HepG2 (cell line): Measurements from ENCODE around the gene NUBP2. TPM values are rescaled to one million over a fixed set of nuclear protein-coding genes. Genes with fewer than 3 reads are reported as not detected.

Experiments
- ATAC-seq: fragments of 200-7000 bp; cut with Tn5 transposase; 3 replicates; pipeline ENCODE4 v1.9.1; 2020; ENCODE audit warnings: mild to moderate bottlenecking, moderate library complexity
- BruUV-seq: library from RNA; stranded (reverse); fragments of 400-500 nt; replicated peaks from 2 replicates; lab custom pipeline; 2021; lab: Mats Ljungman, UMichigan
- CTCF ChIA-PET: fragments of 300-600 bp; formaldehyde crosslinking; extraction: SDS; loops from one replicate; lab custom pipeline; 2021; ENCODE audit warnings: low total read pairs, inconsistent platforms, low intra/inter-chr PET ratio; lab: Yijun Ruan, JAX
- POLR2A ChIA-PET: fragments of 350-600 bp; sonication (Branson Sonifier 250); formaldehyde crosslinking; loops from one replicate; lab custom pipeline; 2020; ENCODE audit warnings: antibody characterized with exemption, inconsistent platforms; lab: Yijun Ruan, JAX
- DNase-seq: peaks from one replicate; pipeline ENCODE4 v3.0.0-alpha.2; 2015; ENCODE audit warnings: low spot score
- FAIRE-seq: peaks from 3 replicates; lab custom pipeline; 2011; peaks lifted over from hg19 to GRCh38; lab: Jason Lieb, UNC
- H2AFZ ChIP-seq: one replicate; pipeline ENCODE4 v1.6.1; 2011; ENCODE audit warnings: low read length, inconsistent platforms
- H3K27ac ChIP-seq: fragments of 300-600 bp; 3 replicates; pipeline ENCODE4 v1.8.0; 2011; ENCODE audit warnings: mixed run types, mild to moderate bottlenecking, mixed read lengths, low read length, inconsistent platforms; ENCODE audit not compliant: insufficient read depth; ENCODE audit errors: extremely low read length
- H3K27me3 ChIP-seq, 2 experiments: fragments of 200-600 bp in 1 of 2; 2 replicates in 1 of 2; 3 replicates in 1 of 2; pipeline versions ENCODE4 v1.6.0 to v1.8.0; 2011; ENCODE audit warnings: low read length in 2 of 2, mild to moderate bottlenecking in 2 of 2, moderate library complexity in 2 of 2, inconsistent platforms in 1 of 2; ENCODE audit not compliant: insufficient read depth in 2 of 2, control insufficient read depth in 1 of 2
- H3K36me3 ChIP-seq, 2 experiments: fragments of 200-600 bp in 1 of 2; replicated peaks in 1 of 2; 2 replicates in 1 of 2; 3 replicates in 1 of 2; pipeline versions ENCODE4 v1.5.1 to v1.8.0; 2011; ENCODE audit warnings: low read length in 2 of 2, inconsistent platforms in 1 of 2; ENCODE audit not compliant: insufficient read depth in 2 of 2, control insufficient read depth in 1 of 2
- H3K4me1 ChIP-seq: 2 replicates; pipeline ENCODE4 v1.5.1; 2012; ENCODE audit warnings: low read length, inconsistent platforms; ENCODE audit not compliant: insufficient read depth
- H3K4me2 ChIP-seq: 2 replicates; pipeline ENCODE4 v1.6.0; 2011; ENCODE audit warnings: low read depth, low read length, inconsistent platforms
- H3K4me3 ChIP-seq, 3 experiments: fragments of 200-600 bp in 1 of 3; sonication (generic), shearing (Covaris generic) in 1 of 3; replicated peaks in 1 of 3; 2 replicates each; pipeline ENCODE4 v1.5.1; 2011 to 2016; ENCODE audit warnings: low read length in 3 of 3, inconsistent platforms in 2 of 3, low read depth in 2 of 3, mild to moderate bottlenecking in 2 of 3, control low read depth in 1 of 3, mixed read lengths in 1 of 3; ENCODE audit not compliant: insufficient read depth in 1 of 3
- H3K79me2 ChIP-seq: one replicate; pipeline ENCODE4 v1.6.1; 2011; ENCODE audit warnings: low read length, inconsistent platforms; ENCODE audit not compliant: insufficient read depth
- H3K9ac ChIP-seq: 2 replicates; pipeline ENCODE4 v1.6.0; 2011; ENCODE audit warnings: mild to moderate bottlenecking, low read depth, low read length, inconsistent platforms; ENCODE audit not compliant: insufficient read depth
- H3K9me3 ChIP-seq: 2 replicates; pipeline ENCODE4 v1.5.1; 2012; ENCODE audit warnings: mild to moderate bottlenecking, low read length
- H4K20me1 ChIP-seq: 2 replicates; pipeline ENCODE4 v1.6.0; 2011; ENCODE audit warnings: inconsistent platforms, mild to moderate bottlenecking, low read length, moderate library complexity; ENCODE audit not compliant: insufficient read depth
- CEBPG ChIP-seq: IDR thresholded peaks from 2 replicates; pipeline ENCODE4 v1.6.1; 2016
- KLF6 ChIP-seq: IDR thresholded peaks from 2 replicates; pipeline ENCODE4 v1.8.0; 2016; ENCODE audit warnings: missing biosample characterization, missing genetic modification reagents
- SP2 ChIP-seq: sonication (generic); formaldehyde crosslinking; IDR thresholded peaks from 2 replicates; pipeline ENCODE4 v1.5.1; 2020; ENCODE audit warnings: mild to moderate bottlenecking, missing genetic modification reagents
- TBL1XR1 ChIP-seq: fragments of 150-350 bp; IDR thresholded peaks from 2 replicates; pipeline ENCODE4 v1.6.1; 2014; ENCODE audit warnings: borderline replicate concordance, low read length; ENCODE audit not compliant: partially characterized antibody
- THAP11 ChIP-seq: IDR thresholded peaks from 2 replicates; pipeline ENCODE4 v1.6.1; 2016; ENCODE audit warnings: missing biosample characterization, missing genetic modification reagents
- ZKSCAN5 ChIP-seq: sonication (generic); formaldehyde crosslinking; IDR thresholded peaks from 2 replicates; pipeline ENCODE4 v1.5.1; 2020; ENCODE audit warnings: mild to moderate bottlenecking, missing genetic modification reagents
- WGBS: methylation state at CpG from one replicate; pipeline ENCODE4 v1.1.6; 2017; ENCODE audit warnings: low lambda C conversion rate; 5-methylcytosine and 5-hydroxymethylcytosine counted together
- in situ Hi-C: cut with HindIII; loops from 2 replicates; pipeline ENCODE4 v1.10.0; 2017; ENCODE audit warnings: low pct_unique_long_range_greater_than_20kb; ENCODE audit not compliant: extremely low pct_ligation_motif_present
- intact Hi-C: fragments of 100-400 bp; cut with micrococcal nuclease; formaldehyde crosslinking; loops from one replicate; pipeline ENCODE4 v1.10.0; 2022; ENCODE audit not compliant: unreplicated experiment
- polyA plus RNA-seq, 8 experiments: library from polyadenylated mRNA; depleted of rRNA in 3 of 8; stranded (reverse) in 7 of 8; unstranded in 1 of 8; fragments of >200 nt; fragmentation: Illumina TruSeq in 4 of 8; extraction: Trizol in 4 of 8; gene quantifications; 2 replicates each; pipeline versions ENCODE4 v1.2.1 to v1.2.3, GENCODE V29; 2011 to 2016; ENCODE audit warnings: low read depth in 4 of 8, missing spikeins in 1 of 8, mixed read lengths in 1 of 8; ENCODE audit not compliant: insufficient read depth in 1 of 8
- total RNA-seq, 5 experiments: library from RNA; depleted of rRNA; stranded (reverse); fragments of >200 nt; fragmentation: Illumina TruSeq; extraction: Trizol; gene quantifications; 2 replicates each; pipeline ENCODE4 v1.2.3, GENCODE V29; 2016; ENCODE audit warnings: low read depth in 1 of 5
- TF ChIP-seq, protein P1 (sequence below): IDR thresholded peaks from 2 replicates; pipeline ENCODE4 v1.6.1; 2012; ENCODE audit warnings: low read depth, low read length, improper control_type of control experiment
- TF ChIP-seq, protein P2 (sequence below): sonication (generic); formaldehyde crosslinking; IDR thresholded peaks from 2 replicates; pipeline ENCODE4 v1.4.0; 2020; ENCODE audit warnings: mild to moderate bottlenecking, missing genetic modification reagents
- TF ChIP-seq, protein P3 (sequence below): IDR thresholded peaks from 2 replicates; pipeline ENCODE4 v1.6.1; 2016; ENCODE audit warnings: missing compliant biosample characterization, missing genetic modification reagents, borderline replicate concordance
- TF ChIP-seq, protein P4 (sequence below): sonication (generic); formaldehyde crosslinking; IDR thresholded peaks from 2 replicates; pipeline ENCODE4 v1.4.0; 2020; ENCODE audit warnings: mild to moderate bottlenecking, missing genetic modification reagents, borderline replicate concordance
- TF ChIP-seq, protein P5 (sequence below): sonication (generic); formaldehyde crosslinking; IDR thresholded peaks from 2 replicates; pipeline ENCODE4 v1.5.1; 2020; ENCODE audit warnings: mild to moderate bottlenecking, missing genetic modification reagents, moderate library complexity

The NUBP2 gene
- total and polyA plus RNA-seq, 2 of the 13 experiments (the other 11 are each of a cell fraction or from before 2014, with no cell fraction given) = 25.7 to 61.5 TPM

DNA sequence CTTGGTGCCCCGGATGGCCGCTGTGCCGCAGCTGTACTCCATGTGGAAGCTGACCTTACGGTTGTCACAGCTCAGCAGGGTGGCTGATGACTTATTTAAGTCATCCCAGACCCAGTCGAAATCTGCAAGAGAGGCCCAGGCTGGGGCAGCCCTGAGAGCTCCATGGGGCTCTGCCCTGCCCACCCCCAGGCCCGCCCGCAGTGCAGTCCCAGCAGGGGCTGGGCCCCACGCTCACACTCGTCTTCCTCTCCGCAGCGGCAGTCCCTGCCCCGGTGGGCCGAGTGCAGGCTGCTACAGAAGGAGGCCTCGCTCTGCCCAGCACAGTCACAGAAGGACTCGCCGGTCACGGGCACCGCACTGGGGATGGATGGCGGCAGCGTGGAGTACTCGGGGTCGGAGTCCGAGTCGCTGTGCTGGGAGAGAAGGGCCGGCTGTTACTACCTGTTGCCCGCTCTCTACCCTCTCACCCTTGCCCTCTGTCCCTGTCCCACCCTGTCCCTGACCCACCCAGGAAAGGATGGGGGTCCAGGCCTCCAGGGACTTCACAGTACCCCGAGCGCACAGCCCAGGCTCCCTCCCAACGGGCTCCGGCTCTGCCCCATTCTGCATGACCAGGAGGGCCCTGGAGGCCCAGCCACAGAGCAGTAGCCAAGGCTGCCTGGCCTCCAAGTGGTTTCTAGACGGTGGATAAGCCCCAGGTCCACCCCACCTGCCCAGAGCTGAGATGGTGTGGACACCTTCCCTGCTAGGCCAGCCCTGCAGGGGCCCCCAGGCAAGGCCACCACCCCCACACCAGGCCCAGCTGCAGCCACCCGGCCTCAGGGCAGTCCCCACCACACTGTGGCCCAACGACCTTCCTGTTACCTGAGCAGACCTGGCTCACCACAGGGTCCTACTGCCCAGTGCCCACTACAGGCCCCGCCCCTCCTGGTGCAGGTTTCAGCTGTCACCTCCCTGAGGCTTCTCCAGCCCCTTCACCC lies 4.3 kb upstream of the NUBP2 start:
- H3K27ac ChIP-seq = no peak overlapping the region
- ATAC-seq (no peak), DNase-seq (no peak), FAIRE-seq (no peak)
- H3K4me3 ChIP-seq = no peak overlapping the region
- H3K36me3 ChIP-seq = peaks cover 5 to 13% of the 10 kb centered on the region in 2 experiments; a peak in 3 of 5 replicates
- in situ Hi-C loops = no loop called here
- ChIA-PET POLR2A (interaction anchor here (1.3 to 1.6 kb wide), 3 partner anchors 45 to 162 kb away, joined by 3 to 4 read pairs (median 4); no protein-coding TSS in a partner anchor), CTCF (no interaction called here)
- no peak overlapping the region for H2AFZ ChIP-seq
- intact Hi-C loops = no loop called here
- H3K9me3 ChIP-seq = no peaks in the 10 kb centered on the region
- no peaks in the 10 kb centered on the region for H4K20me1 ChIP-seq
- peaks cover 0 to 2% of the 10 kb centered on the region in 2 experiments; a peak in 2 of 5 replicates for H3K27me3 ChIP-seq
- no peak overlapping the region for H3K4me2 ChIP-seq
- no peak overlapping the region for H3K9ac ChIP-seq
- 90% methylated on average over 24 of the region's 34 CpGs for WGBS
- H3K4me1 ChIP-seq = peaks cover 24% of the 10 kb centered on the region
- BruUV-seq = no TSS peak
- H3K79me2 ChIP-seq = peaks cover 20% of the 10 kb centered on the region
- TF ChIP-seq, protein P1, sequence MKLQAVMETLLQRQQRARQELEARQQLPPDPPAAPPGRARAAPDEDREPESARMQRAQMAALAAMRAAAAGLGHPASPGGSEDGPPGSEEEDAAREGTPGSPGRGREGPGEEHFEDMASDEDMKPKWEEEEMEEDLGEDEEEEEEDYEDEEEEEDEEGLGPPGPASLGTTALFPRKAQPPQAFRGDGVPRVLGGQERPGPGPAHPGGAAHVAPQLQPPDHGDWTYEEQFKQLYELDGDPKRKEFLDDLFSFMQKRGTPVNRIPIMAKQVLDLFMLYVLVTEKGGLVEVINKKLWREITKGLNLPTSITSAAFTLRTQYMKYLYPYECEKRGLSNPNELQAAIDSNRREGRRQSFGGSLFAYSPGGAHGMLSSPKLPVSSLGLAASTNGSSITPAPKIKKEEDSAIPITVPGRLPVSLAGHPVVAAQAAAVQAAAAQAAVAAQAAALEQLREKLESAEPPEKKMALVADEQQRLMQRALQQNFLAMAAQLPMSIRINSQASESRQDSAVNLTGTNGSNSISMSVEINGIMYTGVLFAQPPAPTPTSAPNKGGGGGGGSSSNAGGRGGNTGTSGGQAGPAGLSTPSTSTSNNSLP = no peak
- TF ChIP-seq, protein P2, sequence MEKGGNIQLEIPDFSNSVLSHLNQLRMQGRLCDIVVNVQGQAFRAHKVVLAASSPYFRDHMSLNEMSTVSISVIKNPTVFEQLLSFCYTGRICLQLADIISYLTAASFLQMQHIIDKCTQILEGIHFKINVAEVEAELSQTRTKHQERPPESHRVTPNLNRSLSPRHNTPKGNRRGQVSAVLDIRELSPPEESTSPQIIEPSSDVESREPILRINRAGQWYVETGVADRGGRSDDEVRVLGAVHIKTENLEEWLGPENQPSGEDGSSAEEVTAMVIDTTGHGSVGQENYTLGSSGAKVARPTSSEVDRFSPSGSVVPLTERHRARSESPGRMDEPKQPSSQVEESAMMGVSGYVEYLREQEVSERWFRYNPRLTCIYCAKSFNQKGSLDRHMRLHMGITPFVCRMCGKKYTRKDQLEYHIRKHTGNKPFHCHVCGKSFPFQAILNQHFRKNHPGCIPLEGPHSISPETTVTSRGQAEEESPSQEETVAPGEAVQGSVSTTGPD (CRISPR knock-in tag) = no peak
- TF ChIP-seq TBL1XR1 (no peak), THAP11 (no peak), KLF6 (CRISPR knock-in tag) (no peak), ZKSCAN5 (CRISPR knock-in tag) (no peak), SP2 (CRISPR knock-in tag) (no peak), CEBPG (no peak)
- TF ChIP-seq, protein P3, sequence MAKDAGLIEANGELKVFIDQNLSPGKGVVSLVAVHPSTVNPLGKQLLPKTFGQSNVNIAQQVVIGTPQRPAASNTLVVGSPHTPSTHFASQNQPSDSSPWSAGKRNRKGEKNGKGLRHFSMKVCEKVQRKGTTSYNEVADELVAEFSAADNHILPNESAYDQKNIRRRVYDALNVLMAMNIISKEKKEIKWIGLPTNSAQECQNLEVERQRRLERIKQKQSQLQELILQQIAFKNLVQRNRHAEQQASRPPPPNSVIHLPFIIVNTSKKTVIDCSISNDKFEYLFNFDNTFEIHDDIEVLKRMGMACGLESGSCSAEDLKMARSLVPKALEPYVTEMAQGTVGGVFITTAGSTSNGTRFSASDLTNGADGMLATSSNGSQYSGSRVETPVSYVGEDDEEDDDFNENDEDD = no peak
- TF ChIP-seq, protein P4, sequence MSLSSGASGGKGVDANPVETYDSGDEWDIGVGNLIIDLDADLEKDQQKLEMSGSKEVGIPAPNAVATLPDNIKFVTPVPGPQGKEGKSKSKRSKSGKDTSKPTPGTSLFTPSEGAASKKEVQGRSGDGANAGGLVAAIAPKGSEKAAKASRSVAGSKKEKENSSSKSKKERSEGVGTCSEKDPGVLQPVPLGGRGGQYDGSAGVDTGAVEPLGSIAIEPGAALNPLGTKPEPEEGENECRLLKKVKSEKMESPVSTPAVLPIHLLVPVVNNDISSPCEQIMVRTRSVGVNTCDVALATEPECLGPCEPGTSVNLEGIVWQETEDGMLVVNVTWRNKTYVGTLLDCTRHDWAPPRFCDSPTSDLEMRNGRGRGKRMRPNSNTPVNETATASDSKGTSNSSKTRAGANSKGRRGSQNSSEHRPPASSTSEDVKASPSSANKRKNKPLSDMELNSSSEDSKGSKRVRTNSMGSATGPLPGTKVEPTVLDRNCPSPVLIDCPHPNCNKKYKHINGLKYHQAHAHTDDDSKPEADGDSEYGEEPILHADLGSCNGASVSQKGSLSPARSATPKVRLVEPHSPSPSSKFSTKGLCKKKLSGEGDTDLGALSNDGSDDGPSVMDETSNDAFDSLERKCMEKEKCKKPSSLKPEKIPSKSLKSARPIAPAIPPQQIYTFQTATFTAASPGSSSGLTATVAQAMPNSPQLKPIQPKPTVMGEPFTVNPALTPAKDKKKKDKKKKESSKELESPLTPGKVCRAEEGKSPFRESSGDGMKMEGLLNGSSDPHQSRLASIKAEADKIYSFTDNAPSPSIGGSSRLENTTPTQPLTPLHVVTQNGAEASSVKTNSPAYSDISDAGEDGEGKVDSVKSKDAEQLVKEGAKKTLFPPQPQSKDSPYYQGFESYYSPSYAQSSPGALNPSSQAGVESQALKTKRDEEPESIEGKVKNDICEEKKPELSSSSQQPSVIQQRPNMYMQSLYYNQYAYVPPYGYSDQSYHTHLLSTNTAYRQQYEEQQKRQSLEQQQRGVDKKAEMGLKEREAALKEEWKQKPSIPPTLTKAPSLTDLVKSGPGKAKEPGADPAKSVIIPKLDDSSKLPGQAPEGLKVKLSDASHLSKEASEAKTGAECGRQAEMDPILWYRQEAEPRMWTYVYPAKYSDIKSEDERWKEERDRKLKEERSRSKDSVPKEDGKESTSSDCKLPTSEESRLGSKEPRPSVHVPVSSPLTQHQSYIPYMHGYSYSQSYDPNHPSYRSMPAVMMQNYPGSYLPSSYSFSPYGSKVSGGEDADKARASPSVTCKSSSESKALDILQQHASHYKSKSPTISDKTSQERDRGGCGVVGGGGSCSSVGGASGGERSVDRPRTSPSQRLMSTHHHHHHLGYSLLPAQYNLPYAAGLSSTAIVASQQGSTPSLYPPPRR = no peak
- TF ChIP-seq, protein P5, sequence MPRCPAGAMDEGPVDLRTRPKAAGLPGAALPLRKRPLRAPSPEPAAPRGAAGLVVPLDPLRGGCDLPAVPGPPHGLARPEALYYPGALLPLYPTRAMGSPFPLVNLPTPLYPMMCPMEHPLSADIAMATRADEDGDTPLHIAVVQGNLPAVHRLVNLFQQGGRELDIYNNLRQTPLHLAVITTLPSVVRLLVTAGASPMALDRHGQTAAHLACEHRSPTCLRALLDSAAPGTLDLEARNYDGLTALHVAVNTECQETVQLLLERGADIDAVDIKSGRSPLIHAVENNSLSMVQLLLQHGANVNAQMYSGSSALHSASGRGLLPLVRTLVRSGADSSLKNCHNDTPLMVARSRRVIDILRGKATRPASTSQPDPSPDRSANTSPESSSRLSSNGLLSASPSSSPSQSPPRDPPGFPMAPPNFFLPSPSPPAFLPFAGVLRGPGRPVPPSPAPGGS (CRISPR knock-in tag) = no peak
